GM11168 (cell line): Measurements from ENCODE around the gene TTLL5.

Experiments
- in situ Hi-C: fragments of 300-500 bp; cut with MboI; formaldehyde crosslinking; loops from one replicate; pipeline ENCODE4 v1.12.0; 2022; ENCODE audit warnings: low sequenced_read_pairs; ENCODE audit not compliant: unreplicated experiment

Gene TTLL5

DNA sequence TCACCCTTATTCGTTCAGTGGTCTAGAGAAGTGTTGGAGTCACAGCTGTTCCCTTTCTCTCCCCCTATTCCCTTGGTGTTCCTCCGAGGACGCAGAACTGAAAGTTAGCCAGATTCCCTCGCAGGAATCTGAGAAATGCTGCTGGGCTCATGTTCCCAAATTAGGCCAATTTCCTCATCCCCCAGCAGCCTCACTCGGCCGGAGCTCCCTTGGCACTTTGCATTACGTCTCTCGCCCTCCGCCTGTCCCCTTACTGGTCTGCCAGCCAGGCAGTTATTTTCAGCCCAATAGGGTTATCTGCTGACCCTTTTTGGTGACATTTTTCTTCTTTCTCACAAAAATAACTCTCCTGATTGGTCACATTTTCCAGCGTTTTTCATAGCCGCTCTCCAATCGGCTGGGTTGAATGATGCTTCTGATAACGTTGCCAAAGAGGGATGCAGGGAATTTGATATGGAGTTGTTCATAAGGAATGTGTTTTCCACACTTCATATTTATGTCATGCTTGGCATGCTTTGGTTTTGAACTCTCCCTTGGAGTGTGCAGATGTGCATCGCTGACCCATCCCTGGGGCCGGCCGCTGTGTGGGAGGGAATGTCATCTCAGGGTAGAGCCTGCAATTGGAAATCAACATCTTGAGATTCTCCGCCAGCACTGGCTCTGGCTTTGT, 334.5 kb downstream of the TTLL5 start:
- in situ Hi-C loops = no loop called here

DNA sequence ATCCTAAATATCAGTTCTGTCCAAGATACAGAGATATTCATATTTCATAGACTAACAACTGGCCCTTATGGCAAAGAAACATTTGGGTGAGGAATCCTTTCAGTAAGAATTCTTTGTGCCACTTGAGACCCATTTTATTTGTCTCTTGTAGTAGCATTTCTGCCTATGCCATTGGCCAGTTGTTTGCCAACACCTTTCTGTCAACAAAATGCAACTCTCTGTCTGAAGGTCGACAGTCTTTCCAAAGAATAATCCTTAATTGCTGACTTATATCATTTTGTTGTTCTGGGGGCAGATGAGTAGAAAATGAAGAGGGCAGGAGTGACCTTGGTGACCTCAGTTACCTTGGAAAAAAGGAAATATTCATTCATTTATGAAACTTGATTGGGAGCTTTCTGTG, 335.4 kb downstream of the TTLL5 start:
- in situ Hi-C loops = no loop called here

DNA sequence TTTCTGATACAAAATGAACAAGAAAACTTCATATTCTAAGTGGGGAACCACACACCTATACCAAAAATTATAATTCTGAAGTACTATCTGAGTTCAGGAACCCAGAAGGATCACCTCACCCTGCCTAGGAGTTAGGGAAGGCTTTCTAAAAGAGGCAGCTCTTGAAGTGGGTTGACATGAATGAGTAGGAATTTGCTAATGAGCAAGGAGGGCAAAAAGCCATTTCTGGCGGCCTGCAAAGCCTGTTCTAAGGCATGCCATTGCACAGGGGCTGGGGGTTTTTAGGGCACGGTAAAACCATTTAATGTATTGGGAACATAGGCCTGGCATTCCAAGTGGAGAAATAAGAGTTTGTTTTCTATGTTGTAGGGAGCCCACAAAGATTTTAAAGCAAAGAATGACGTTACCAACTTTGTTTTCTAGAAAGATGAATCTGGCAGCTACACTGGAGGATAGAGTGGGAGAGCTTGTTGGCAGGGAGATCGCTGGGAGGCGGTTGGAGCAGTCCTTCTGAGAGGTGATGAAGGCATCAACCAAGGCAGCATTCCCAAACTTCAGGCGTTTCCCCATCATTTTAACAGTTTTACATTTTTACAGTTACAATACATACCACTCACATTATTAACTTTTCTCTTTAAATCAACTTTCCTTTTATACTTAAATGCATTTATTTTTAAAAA, 338.6 kb downstream of the TTLL5 start:
- in situ Hi-C loops = no loop called here

DNA sequence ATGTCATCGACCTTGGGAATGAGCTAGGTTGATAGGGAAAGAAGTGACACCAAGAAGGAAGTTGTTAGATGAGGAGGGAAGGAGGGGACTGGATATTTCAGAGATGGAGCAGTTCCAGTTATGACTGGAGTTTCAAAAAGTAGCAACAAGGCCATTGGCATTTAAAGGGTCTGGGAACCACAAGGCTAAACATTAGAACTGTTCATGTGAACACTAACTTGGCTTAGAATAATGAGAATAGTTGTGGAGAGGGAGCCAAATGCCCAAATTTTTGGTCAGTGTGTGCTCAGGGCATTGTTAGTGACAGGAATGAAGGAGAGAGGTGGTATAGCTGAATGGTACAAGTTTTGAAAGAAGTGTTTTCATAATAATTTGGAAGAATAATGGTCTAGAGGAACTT, 341.3 kb downstream of the TTLL5 start:
- in situ Hi-C loops = no loop called here
